Tibial nerve (tissue), 4 donors: ENCODE data around the gene CLASP1. TPM values are rescaled to one million over a fixed set of nuclear protein-coding genes. Genes with fewer than 3 reads are reported as not detected.

Experiments used
- DNase-seq, 2 donors: peaks; one replicate each; pipeline ENCODE4 v3.0.0-alpha.2; 2019; ENCODE audit warnings: low spot score in 2 of 2
- H3K27ac ChIP-seq, 4 donors: fragments of 200-600 bp; sonication (generic) in 3 of 4; one replicate each; pipeline ENCODE4 v1.5.1; 2017 to 2019; ENCODE audit warnings: mild to moderate bottlenecking in 1 of 4
- H3K27me3 ChIP-seq, 2 donors: fragments of 200-600 bp; sonication (generic) in 1 of 2; one replicate each; pipeline versions ENCODE4 v1.5.1 to v1.6.0; 2017 to 2019
- H3K36me3 ChIP-seq, 3 donors: fragments of 200-600 bp; sonication (generic); one replicate each; pipeline ENCODE4 v1.5.1; 2018 to 2019
- H3K4me1 ChIP-seq, 4 donors: fragments of 200-600 bp; sonication (generic) in 3 of 4; one replicate each; pipeline ENCODE4 v1.5.1; 2017 to 2019
- H3K4me3 ChIP-seq, 4 donors: fragments of 200-600 bp; sonication (generic) in 3 of 4; one replicate each; pipeline ENCODE4 v1.5.1; 2017 to 2019; ENCODE audit warnings: mild to moderate bottlenecking in 1 of 4, moderate library complexity in 1 of 4
- H3K9me3 ChIP-seq, 4 donors: fragments of 200-600 bp; sonication (generic) in 3 of 4; one replicate each; pipeline ENCODE4 v1.5.1; 2017 to 2019
- CTCF ChIP-seq, 5 experiments: fragments of 200-600 bp in 3 of 5; fragments of 450-650 bp in 2 of 5; sonication (generic) in 3 of 5; IDR thresholded peaks; one replicate each; pipeline ENCODE4 v1.5.1; 2016 to 2019; ENCODE audit warnings: antibody characterized with exemption in 5 of 5, mild to moderate bottlenecking in 3 of 5, moderate library complexity in 2 of 5
- EP300 ChIP-seq, 2 donors: sonication (generic); formaldehyde crosslinking; IDR thresholded peaks; one replicate each; pipeline ENCODE4 v1.6.1; 2017; ENCODE audit warnings: antibody characterized with exemption in 2 of 2, mild to moderate bottlenecking in 1 of 2
- POLR2A ChIP-seq, 2 donors: fragments of 450-650 bp; IDR thresholded peaks; one replicate each; pipeline ENCODE4 v1.6.1; 2017; ENCODE audit warnings: antibody characterized with exemption in 2 of 2, mild to moderate bottlenecking in 2 of 2, moderate library complexity in 2 of 2
- WGBS, 2 donors: methylation state at CpG; one replicate each; pipeline ENCODE4 v1.1.5; 2018; 5-methylcytosine and 5-hydroxymethylcytosine counted together
- total RNA-seq, 4 donors: library from RNA; depleted of rRNA; stranded (reverse); fragments of >200 nt; gene quantifications; one replicate each; pipeline ENCODE4 v1.1.0, GENCODE V29; 2016

Gene CLASP1
- total RNA-seq, 4 donors from 2014 or later = 72.8 to 164 (median 88.6) TPM

- DNase-seq = no peak
- no peak for TF ChIP-seq EP300 (IDR thresholded peaks at IDR 0.05)
- Histone ChIP-seq H3K4me3 (no peak overlapping the region), H3K27ac (peak overlapping the region in 2 of 4 donors; percentile 8 to 46), H3K9me3 (peaks cover 0 to 18% (median 0%) of the 10 kb centered on the region in 4 donors), H3K36me3 (peaks cover 0 to 18% (median 0%) of the 10 kb centered on the region in 3 donors), H3K4me1 (peaks cover 0 to 62% (median 2%) of the 10 kb centered on the region in 4 donors), H3K27me3 (no peaks in the 10 kb centered on the region)
- 57 to 64% methylated on average over 3 of the region's 3 CpGs for WGBS, 2 donors
Measured at GRCh38 chr2:121608967-121609366, 40.3 kb downstream of the CLASP1 start.

GRCh38 chr2:121608367-121608766, 40.9 kb downstream of the CLASP1 start:
- 71 to 81% methylated on average over 3 to 4 of the region's 4 CpGs for WGBS, 2 donors

GRCh38 chr2:121605820-121606733, 43.2 kb downstream of the CLASP1 start:
- Histone ChIP-seq H3K4me1 (peaks cover 0 to 44% (median 0%) of the 10 kb centered on the region in 4 donors), H3K4me3 (no peak overlapping the region), H3K9me3 (peaks cover 0 to 9% (median 0%) of the 10 kb centered on the region in 4 donors), H3K27ac (no peak overlapping the region), H3K36me3 (peaks cover 0 to 31% (median 0%) of the 10 kb centered on the region in 3 donors), H3K27me3 (no peaks in the 10 kb centered on the region)
- DNase-seq = no peak
- TF ChIP-seq CTCF (IDR thresholded peaks at IDR 0.05) (no peak), POLR2A (IDR thresholded peaks at IDR 0.05) (no peak), EP300 (IDR thresholded peaks at IDR 0.05) (no peak)
- WGBS, 2 donors = 61 to 67% methylated on average over 11 of the region's 11 CpGs

More at GRCh38 chr2:121608367-121608766, 40.9 kb downstream of the CLASP1 start:
- Histone ChIP-seq H3K9me3 (peaks cover 0 to 18% (median 0%) of the 10 kb centered on the region in 4 donors), H3K36me3 (peaks cover 0 to 22% (median 0%) of the 10 kb centered on the region in 3 donors), H3K27me3 (no peaks in the 10 kb centered on the region), H3K4me3 (no peak overlapping the region), H3K4me1 (peaks cover 0 to 58% (median 2%) of the 10 kb centered on the region in 4 donors), H3K27ac (peak overlapping the region in 1 of 4 donors; percentile 45)
- no peak for DNase-seq
- TF ChIP-seq EP300 (IDR thresholded peaks at IDR 0.05) = no peak
- no peak for TF ChIP-seq POLR2A (IDR thresholded peaks at IDR 0.05)
- TF ChIP-seq CTCF (IDR thresholded peaks at IDR 0.05) = no peak

GRCh38 chr2:121603185-121603584, 46.1 kb downstream of the CLASP1 start:
- TF ChIP-seq CTCF (IDR thresholded peaks at IDR 0.05) (no peak), POLR2A (IDR thresholded peaks at IDR 0.05) (no peak), EP300 (IDR thresholded peaks at IDR 0.05) (no peak)
- DNase-seq = no peak
- H3K9me3 ChIP-seq = no peaks in the 10 kb centered on the region
- no peak overlapping the region for H3K27ac ChIP-seq
- no peak overlapping the region for H3K4me3 ChIP-seq
- no peaks in the 10 kb centered on the region for H3K27me3 ChIP-seq
- 82 to 87% methylated on average over 1 of the region's 1 CpG for WGBS, 2 donors
- H3K4me1 ChIP-seq = peaks cover 0 to 29% (median 0%) of the 10 kb centered on the region in 4 donors
- peaks cover 0 to 31% (median 0%) of the 10 kb centered on the region in 3 donors for H3K36me3 ChIP-seq

- H3K36me3 ChIP-seq = peaks cover 0 to 23% (median 0%) of the 10 kb centered on the region in 3 donors
- no peak overlapping the region for H3K27ac ChIP-seq
- peaks cover 0 to 32% (median 3%) of the 10 kb centered on the region in 4 donors for H3K4me1 ChIP-seq
- no peak for DNase-seq
- no peak overlapping the region for H3K4me3 ChIP-seq
- no peaks in the 10 kb centered on the region for H3K9me3 ChIP-seq
- TF ChIP-seq POLR2A (IDR thresholded peaks at IDR 0.05) (no peak), CTCF (IDR thresholded peaks at IDR 0.05) (no peak), EP300 (IDR thresholded peaks at IDR 0.05) (no peak)
- no peaks in the 10 kb centered on the region for H3K27me3 ChIP-seq
Measured at GRCh38 chr2:121599963-121600651, 49.2 kb downstream of the CLASP1 start.
